IMR-90 (cell line): Measurements from ENCODE around the gene MAGEA9. TPM values are rescaled to one million over a fixed set of nuclear protein-coding genes. Genes with fewer than 3 reads are reported as not detected.
"Not testable (repeated sequence)": the region's sequence is repeated elsewhere in the genome, so short reads cannot be mapped to it uniquely, and the experiment has no call there.

ENCODE experiments used
- ATAC-seq: fragments of 200-7000 bp; cut with Tn5 transposase; 2 replicates; pipeline ENCODE4 v1.9.1; 2020; ENCODE audit warnings: low read depth, mild to moderate bottlenecking, moderate library complexity
- BruUV-seq: library from RNA; stranded (reverse); fragments of 400-500 nt; replicated peaks from 2 replicates; lab custom pipeline; 2021; lab: Mats Ljungman, UMichigan
- CTCF ChIA-PET: fragments of 300-600 bp; formaldehyde crosslinking; extraction: SDS; loops from one replicate; lab custom pipeline; 2021; ENCODE audit warnings: antibody characterized with exemption; lab: Yijun Ruan, JAX
- POLR2A ChIA-PET: fragments of 300-600 bp; sonication (Branson Sonifier 250); formaldehyde crosslinking; loops from one replicate; lab custom pipeline; 2022; ENCODE audit warnings: antibody characterized with exemption; ENCODE audit not compliant: unreplicated experiment; lab: Charles Lee
- DNase-seq: peaks from one replicate; pipeline ENCODE4 v3.0.0; 2013
- H2AFZ ChIP-seq: replicated peaks from 2 replicates; pipeline ENCODE3; 2013; ENCODE audit warnings: low read length, mild to moderate bottlenecking; ENCODE audit not compliant: poor library complexity
- H2AK5ac ChIP-seq: 2 replicates; pipeline ENCODE4 v1.6.1; 2013; ENCODE audit warnings: low read depth, low read length, inconsistent platforms
- H2AK9ac ChIP-seq: replicated peaks from 2 replicates; pipeline ENCODE3; 2013; ENCODE audit warnings: mild to moderate bottlenecking, low read depth, low read length, moderate library complexity; ENCODE audit not compliant: poor library complexity
- H2BK120ac ChIP-seq: 2 replicates; pipeline ENCODE4 v1.6.1; 2013; ENCODE audit warnings: low read depth, low read length, inconsistent platforms
- H2BK15ac ChIP-seq: 3 replicates; pipeline ENCODE4 v1.6.1; 2013; ENCODE audit warnings: low read depth, low read length, inconsistent platforms
- H2BK20ac ChIP-seq: 2 replicates; pipeline ENCODE4 v1.6.1; 2013; ENCODE audit warnings: low read depth, mild to moderate bottlenecking, inconsistent platforms, low read length, moderate library complexity
- H2BK5ac ChIP-seq: 2 replicates; pipeline ENCODE4 v1.6.1; 2013; ENCODE audit warnings: mild to moderate bottlenecking, low read depth, low read length, inconsistent platforms; ENCODE audit not compliant: poor library complexity, severe bottlenecking
- H3K14ac ChIP-seq: replicated peaks from 2 replicates; pipeline ENCODE4 v1.6.1; 2013; ENCODE audit warnings: low read depth, low read length, inconsistent platforms
- H3K18ac ChIP-seq: 2 replicates; pipeline ENCODE4 v1.6.1; 2013; ENCODE audit warnings: low read depth, low read length, control low read depth
- H3K23ac ChIP-seq: 2 replicates; pipeline ENCODE4 v1.6.1; 2013; ENCODE audit warnings: low read depth, low read length, inconsistent platforms
- H3K27ac ChIP-seq: 2 replicates; pipeline ENCODE4 v1.5.1; 2013; ENCODE audit warnings: mild to moderate bottlenecking, control low read depth, low read length; ENCODE audit not compliant: insufficient read depth
- H3K27me3 ChIP-seq: 2 replicates; pipeline ENCODE4 v1.6.1; 2013; ENCODE audit warnings: low read length; ENCODE audit not compliant: control insufficient read depth, insufficient read depth
- H3K36me3 ChIP-seq: 2 replicates; pipeline ENCODE4 v1.6.1; 2013; ENCODE audit warnings: low read length, mixed read lengths; ENCODE audit not compliant: control insufficient read depth, insufficient read depth
- H3K4ac ChIP-seq: 2 replicates; pipeline ENCODE4 v1.6.1; 2013; ENCODE audit warnings: low read depth, low read length, inconsistent platforms
- H3K4me1 ChIP-seq: 2 replicates; pipeline ENCODE4 v1.6.1; 2013; ENCODE audit warnings: low read length, mixed read lengths; ENCODE audit not compliant: control insufficient read depth, insufficient read depth
- H3K4me2 ChIP-seq: 2 replicates; pipeline ENCODE4 v1.6.1; 2013; ENCODE audit warnings: low read depth, mild to moderate bottlenecking, control low read depth, low read length, moderate library complexity
- H3K4me3 ChIP-seq: 2 replicates; pipeline ENCODE4 v1.5.1; 2013; ENCODE audit warnings: low read depth, mild to moderate bottlenecking, control low read depth, low read length, moderate library complexity; ENCODE audit not compliant: insufficient read depth
- H3K56ac ChIP-seq: 2 replicates; pipeline ENCODE4 v1.6.1; 2013; ENCODE audit warnings: low read length, inconsistent platforms; ENCODE audit not compliant: insufficient read depth; ENCODE audit errors: extremely low read depth
- H3K79me1 ChIP-seq, 2 experiments: 2 replicates each; pipeline ENCODE4 v1.6.1; 2013; ENCODE audit warnings: low read length in 2 of 2, inconsistent platforms in 1 of 2, low read depth in 1 of 2
- H3K9ac ChIP-seq: 2 replicates; pipeline ENCODE4 v1.6.1; 2013; ENCODE audit warnings: low read depth, low read length, control low read depth
- H3K9me1 ChIP-seq: 2 replicates; pipeline ENCODE4 v1.6.1; 2013; ENCODE audit warnings: low read length, inconsistent platforms; ENCODE audit not compliant: insufficient read depth
- H3K9me3 ChIP-seq: 2 replicates; pipeline ENCODE4 v1.6.1; 2013; ENCODE audit warnings: low read length; ENCODE audit not compliant: control insufficient read depth, insufficient read depth
- H4K20me1 ChIP-seq: 2 replicates; pipeline ENCODE4 v1.6.1; 2013; ENCODE audit warnings: low read length, inconsistent platforms; ENCODE audit not compliant: insufficient read depth
- H4K5ac ChIP-seq: 2 replicates; pipeline ENCODE4 v1.6.1; 2013; ENCODE audit warnings: mild to moderate bottlenecking, low read depth, low read length, control low read depth
- H4K8ac ChIP-seq, 2 experiments: 2 replicates each; pipeline ENCODE4 v1.6.1; 2013; ENCODE audit warnings: low read depth in 2 of 2, low read length in 2 of 2, control low read depth in 1 of 2, inconsistent platforms in 1 of 2
- H4K91ac ChIP-seq: 2 replicates; pipeline ENCODE4 v1.6.1; 2013; ENCODE audit warnings: low read depth, low read length, inconsistent platforms; ENCODE audit not compliant: insufficient read depth
- WGBS, 2 experiments: methylation state at CpG; one replicate each; pipeline versions ENCODE4 v1.1.5 to v1.1.7; 2013; ENCODE audit warnings: missing lambda C conversion rate in 2 of 2; ENCODE audit not compliant: insufficient read length in 1 of 2; ENCODE audit errors: extremely low coverage in 2 of 2; 5-methylcytosine and 5-hydroxymethylcytosine counted together
- dilution Hi-C: fragments of 300-500 bp; cut with HindIII; formaldehyde crosslinking; loops from one replicate; pipeline ENCODE4 v1.14.3; 2018; ENCODE audit warnings: low sequenced_read_pairs; ENCODE audit not compliant: unreplicated experiment
- in situ Hi-C: fragments of 300-500 bp; cut with MboI; formaldehyde crosslinking; loops from 3 replicates; pipeline ENCODE4 v1.14.3; 2019; ENCODE audit warnings: low sequenced_read_pairs, inconsistent platforms, mixed read lengths
- intact Hi-C: fragments of 100-400 bp; cut with micrococcal nuclease; formaldehyde crosslinking; loops from 2 replicates; pipeline ENCODE4 v1.10.0; 2022
- polyA plus RNA-seq, 3 experiments: library from polyadenylated mRNA; depleted of rRNA; stranded (reverse); fragments of >200 nt; gene quantifications; 2 replicates each; pipeline ENCODE4 v1.2.3, GENCODE V29; 2012; ENCODE audit warnings: low replicate concordance in 1 of 3
- total RNA-seq: library from RNA; depleted of rRNA; stranded (reverse); fragments of >200 nt; gene quantifications from 2 replicates; pipeline ENCODE4 v1.2.3, GENCODE V29; 2012

The MAGEA9 gene
- total and polyA plus RNA-seq, 2 of the 4 experiments (the other 2 are of a cell fraction): not detected

DNA sequence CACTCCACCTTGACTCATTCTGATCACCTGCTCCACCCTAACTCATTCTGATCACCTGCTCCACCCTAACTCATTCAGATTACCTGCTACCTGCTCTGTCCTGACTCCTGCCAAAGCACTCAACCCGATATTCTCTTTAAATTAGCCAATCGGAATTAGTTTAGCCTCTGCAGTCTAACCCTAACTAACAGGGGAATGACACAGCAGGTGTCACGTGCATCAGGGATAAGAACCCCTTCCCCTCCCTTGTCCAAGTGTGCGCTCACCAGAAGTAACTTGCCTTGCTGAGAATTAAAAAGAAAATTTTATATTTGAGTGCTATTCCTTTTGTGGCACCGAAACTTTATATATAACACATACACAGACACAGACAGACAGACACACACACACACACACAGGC lies 55.0 kb downstream of the MAGEA9 start:
- H4K8ac ChIP-seq, DNase-seq, H4K91ac ChIP-seq, H2AK9ac ChIP-seq, H2AK5ac ChIP-seq, dilution Hi-C loops, ATAC-seq, H3K56ac ChIP-seq, H2BK120ac ChIP-seq, H4K5ac ChIP-seq, CTCF ChIA-PET, H2AFZ ChIP-seq, H3K9me1 ChIP-seq, H3K23ac ChIP-seq, H3K79me1 ChIP-seq, H3K4me3 ChIP-seq, H3K14ac ChIP-seq, H3K4me1 ChIP-seq, H3K27ac ChIP-seq, H3K9me3 ChIP-seq, H3K27me3 ChIP-seq, BruUV-seq, H2BK15ac ChIP-seq, H2BK20ac ChIP-seq, H4K20me1 ChIP-seq, POLR2A ChIA-PET, H3K18ac ChIP-seq, H3K9ac ChIP-seq, H3K4ac ChIP-seq, intact Hi-C loops, H3K4me2 ChIP-seq, H2BK5ac ChIP-seq, H3K36me3 ChIP-seq: not testable (repeated sequence)
- WGBS, 2 experiments: 46% methylated on average over 2 of the region's 5 CpGs; no CpG with 5 or more reads in 1 of the 2 experiments
- in situ Hi-C loops: loop anchor here (25.0 kb wide), 1 partner anchor 124 kb away; the partner anchor contains the start of gene MAGEA11
